GM18870 (cell line): ENCODE data around the gene TAB2.

Source experiments
- ATAC-seq: cut with Tn5 transposase; IDR thresholded peaks from one replicate; pipeline ENCODE4 v1.9.1; 2021; ENCODE audit warnings: moderate library complexity; ENCODE audit not compliant: unreplicated experiment

TAB2 gene

DNA sequence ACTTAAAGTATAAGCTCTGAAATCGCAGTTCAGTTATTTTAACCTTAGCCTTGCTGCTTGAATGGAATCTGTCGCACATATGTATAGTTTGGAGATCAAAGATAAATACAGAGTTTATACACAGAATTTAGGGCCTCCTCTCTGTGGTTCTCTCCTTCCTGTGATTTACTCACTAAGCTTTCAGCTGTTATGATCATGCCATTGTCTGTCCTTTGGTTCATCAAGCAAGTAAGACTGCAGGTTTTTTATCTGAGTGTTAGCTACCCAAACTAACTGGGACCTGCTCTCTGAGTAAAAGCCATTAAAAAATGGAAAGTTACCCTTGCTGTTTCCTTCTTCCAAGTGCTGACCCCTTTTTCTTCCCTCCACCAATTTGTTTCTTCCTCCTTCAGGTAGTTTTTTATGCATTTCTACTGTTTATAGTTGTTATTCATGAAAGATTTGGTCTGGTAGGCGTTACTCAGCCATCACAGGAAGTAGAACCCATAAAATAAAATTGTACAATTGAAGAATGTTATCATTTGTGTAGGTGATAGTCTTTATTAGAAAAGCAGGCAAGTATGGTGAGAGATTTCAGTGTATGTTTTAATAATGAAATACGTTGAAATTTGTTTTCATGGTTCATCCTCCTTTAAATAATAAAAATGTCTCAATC, 48.9 kb downstream of the TAB2 start:
- ATAC-seq: no peak

DNA sequence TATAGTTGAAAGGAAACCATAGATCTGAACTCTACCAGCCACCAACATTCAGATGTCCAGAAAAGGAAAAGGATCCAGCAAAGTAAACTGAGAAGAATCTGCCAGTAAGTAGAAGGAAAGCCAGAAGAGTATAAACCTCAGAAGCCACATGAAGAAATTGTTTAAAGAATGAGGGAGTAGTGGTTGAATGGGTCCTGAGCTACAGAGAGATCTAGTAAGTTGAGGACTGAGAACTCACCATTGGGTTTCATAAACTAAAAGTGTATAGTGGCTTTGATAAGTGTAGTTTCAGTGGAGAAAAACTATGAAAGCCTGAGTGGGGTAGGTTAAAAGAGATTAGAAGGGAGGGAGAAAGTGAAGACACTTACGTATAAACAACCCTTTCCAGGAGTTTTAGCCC, 50.6 kb downstream of the TAB2 start:
- peak; percentile 84 for ATAC-seq

DNA sequence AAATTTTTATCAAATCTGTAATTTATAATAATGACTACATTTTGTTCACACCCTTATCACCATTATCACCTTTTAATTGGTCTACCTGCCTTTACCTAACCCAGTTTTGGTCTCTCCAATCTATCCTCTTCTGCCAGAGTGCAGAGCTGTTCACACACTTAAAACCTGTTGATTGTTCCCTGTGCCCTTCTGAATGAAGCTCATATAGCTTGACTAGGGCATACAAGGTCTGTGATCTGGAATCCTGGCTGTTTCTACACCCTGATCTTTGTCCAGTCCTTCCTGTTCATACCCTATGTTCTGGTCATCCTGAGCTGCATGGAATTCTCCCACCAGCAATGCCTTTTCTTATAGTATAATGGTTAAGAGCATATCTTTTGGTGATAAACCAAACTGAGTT, 53.6 kb downstream of the TAB2 start:
- no peak for ATAC-seq

DNA sequence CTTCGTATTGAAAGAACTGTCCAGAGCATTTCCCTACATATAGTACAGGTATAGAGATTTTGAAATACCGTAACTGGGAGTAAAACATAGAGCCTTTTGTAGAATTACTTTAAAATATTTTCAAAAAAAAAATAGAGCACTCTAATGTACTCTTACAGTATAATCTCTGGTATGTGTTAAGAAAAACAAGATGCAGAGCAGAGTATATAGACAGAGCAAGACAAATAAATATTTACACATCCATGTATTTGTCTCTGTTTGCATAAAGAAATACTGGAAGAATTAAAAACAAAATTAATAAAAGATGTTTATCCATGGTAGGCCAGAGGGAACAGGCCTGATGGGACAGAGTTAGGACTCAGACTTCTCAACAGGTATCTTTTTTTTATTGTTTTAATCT, 54.5 kb downstream of the TAB2 start:
- no peak for ATAC-seq

DNA sequence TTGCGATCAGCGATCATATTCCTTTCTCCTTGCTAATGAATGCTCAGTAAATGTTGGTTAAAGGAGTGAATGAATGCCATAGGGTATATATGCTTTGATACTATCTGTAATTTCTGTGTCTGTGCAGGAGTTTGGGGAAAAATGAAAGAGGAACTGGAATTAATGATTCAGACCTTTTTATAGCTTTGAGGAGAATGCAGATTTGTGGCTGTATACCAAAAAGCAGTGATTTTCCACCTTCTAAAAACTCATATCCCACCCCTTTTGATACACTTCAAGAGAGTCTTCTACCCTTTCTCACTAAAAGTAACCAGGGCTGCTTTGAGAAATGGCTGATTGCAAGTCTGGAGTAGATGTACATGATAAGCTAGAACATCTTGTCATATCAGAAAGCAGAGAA, 56.0 kb downstream of the TAB2 start:
- ATAC-seq: no peak

DNA sequence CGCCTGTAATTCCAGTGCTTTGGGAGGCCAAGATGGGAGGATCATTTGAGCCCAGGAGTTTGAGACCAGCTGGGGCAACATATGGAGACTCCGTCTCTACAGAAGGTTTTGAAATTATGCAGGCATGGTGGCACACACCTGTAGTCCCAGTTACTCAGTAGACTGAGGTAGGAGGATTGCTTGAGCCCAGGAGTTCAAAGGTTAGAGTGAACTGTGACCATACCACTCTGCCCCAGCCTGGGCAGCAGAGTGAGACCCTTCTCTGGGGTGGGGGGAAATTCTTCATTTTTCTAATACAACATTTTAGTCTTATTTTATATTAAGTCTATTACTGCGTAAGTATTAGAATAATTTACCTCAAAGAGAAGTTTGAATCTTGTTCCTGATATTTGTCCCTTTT, 62.5 kb downstream of the TAB2 start:
- ATAC-seq: no peak

DNA sequence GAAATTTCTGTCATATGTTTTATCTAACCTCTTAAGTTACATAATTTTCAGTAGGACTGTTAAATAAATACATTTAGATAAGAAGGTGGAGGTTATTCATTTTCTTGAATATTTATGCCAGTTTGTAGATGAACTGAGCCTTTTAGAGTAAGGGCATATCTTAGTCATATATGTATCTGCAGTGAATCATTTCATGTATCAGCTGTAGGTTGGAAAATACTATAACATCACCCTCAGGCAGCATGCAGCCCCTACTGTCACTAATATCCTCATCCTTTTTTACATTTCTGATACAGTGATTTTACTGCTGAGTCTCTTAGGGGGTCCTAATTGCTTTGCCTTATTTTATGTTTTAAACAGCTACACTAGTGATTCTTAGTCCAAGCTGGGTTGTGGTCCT, 63.0 kb downstream of the TAB2 start:
- ATAC-seq: no peak

DNA sequence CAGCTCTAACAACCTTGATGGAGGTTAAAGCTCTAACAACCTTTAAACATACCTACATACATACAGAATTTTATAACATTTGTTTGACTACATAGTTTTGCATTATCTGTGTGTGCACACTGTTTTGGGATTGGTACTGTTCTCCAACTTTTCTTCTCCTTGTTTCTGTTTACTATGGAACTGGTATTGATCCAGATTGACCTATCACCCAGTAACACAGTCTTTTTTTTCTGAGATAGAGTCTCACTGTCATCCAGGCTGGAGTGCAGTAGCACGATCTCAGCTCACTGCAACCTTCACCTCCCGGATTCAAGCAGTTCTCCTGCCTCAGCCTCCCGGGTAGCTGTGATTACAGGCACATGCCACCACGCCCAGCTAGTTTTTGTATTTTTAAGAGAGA, 65.9 kb downstream of the TAB2 start:
- ATAC-seq: no peak

DNA sequence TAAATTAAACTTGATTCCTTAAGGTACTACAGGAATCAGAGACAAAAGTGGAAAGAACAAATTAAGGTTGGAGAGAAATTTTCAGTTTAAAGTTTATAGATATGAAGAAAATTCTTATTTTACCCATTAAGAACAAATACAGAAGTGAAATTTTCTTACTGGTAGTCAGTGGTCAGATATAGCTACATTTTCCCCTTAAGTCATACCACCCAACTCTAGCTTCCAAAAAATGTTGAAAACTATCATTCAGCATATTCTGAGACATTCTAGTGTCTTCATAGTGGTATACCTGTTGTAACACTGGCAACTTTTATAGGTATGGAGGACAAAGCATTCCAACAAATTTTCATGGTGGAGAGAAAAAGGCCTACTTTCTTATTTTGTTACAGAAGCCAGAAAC, 67.0 kb downstream of the TAB2 start:
- ATAC-seq: no peak

DNA sequence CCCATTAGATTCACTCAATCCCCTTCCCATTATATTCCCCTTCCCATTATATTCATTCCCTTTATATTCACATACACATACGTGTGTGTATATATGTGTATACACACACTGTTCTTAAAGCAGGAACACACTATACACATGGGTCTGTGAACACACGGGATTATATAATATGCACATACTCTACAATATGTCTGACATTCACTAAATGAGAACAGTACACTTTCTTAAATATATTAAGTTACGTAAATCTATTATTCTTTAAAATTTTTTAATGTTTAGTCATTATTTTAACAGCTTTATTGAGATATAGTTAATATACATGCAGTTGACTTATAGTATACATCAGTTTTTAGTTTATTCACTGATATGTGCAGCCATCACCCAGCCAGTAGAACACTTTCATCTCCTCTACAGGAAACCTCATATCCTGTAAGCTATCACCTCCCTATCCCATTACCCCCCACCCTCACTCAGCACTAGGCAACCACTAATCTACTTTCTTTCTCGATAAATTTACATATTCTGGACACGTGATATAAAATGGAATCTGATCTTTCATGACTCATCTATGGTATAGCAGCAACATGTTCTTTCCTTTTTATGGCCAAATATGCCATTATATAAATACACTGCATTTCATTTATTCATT, 68.6 kb downstream of the TAB2 start:
- ATAC-seq: no peak

DNA sequence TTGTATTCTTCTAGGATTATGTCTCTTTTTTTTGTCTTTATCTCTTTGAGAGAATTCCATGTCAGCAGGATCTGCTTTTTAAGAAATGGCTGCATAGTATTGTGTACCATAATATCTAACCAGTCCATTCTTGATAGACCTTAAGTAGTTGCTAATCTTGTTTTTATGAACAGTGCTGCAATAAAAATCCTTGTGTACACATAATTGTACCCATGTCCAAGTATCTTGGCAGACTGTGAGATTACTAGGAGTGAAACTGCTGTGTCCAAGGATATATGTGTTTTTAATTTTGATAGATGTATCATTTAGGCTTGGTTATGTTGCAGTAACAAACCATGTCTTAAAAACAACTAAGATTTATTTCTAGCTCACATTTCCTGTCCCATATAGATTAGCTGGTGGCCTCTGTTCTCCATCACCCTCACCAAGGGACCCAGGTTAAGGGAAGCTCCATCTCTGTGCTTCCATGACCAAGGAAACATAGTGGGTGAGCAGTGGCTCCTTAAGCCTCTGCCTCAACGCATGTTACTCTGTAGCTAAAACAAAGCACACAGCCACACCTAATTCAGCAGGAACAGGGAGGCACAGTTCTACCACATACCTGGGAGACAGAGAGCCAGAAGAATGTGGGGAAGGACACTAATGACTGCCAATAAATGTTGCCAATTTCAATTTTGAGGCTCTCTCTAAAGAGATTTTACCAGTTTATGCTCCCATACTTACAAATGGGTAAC, 70.4 kb downstream of the TAB2 start:
- no peak for ATAC-seq

DNA sequence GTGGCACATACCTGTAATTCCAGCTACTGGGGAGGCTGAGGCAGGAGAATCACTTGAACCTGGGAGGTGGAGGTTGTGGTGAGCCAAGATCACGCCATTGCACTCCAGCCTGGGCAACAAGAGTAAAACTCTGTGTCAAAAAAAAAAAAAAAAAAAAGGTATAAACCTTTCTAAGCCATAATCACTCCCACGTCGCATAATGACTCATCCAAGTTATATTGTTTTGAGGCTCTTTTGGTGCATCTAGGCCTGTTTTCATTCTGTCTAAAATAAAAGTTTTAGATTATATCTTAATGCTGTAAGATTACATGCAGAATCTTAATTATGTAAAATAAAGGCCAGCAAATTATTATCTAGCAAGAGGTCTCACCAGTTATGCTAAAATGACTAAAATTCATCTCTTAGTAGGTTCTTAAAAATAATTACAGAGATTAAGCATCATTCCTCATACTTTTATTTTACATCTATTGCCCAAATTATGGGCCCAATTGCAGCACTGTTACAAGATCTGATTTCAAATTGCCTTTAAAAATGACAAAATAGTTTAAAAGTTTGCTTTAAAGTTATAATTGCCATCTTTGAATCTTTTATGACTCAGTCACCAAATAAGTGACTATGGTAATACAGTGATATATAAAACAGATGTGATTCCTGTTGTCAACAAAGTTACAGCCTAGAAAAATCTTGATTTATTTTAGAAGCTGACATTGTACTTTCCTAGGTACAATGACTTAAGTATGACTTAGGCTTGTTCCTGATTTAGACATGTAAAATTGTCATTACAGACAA, 72.2 kb downstream of the TAB2 start:
- no peak for ATAC-seq

DNA sequence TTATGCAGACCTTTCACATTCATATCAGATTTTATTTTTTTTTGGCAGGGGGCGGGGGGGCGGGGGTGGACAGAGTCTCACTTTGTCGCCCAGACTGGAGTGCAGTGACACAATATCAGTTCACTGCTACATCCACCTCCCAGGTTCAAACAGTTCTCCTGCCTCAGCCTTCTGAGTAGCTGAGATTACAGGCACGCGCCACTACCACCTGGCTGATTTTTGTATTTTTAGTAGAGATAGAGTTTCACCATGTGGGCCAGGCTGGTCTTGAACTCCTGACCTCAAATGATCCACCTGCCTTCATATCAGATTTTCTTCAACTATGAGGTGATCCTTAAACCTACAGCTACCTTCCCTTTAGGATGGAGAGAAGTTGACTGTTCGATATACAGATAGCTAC, 74.6 kb downstream of the TAB2 start:
- ATAC-seq: no peak

DNA sequence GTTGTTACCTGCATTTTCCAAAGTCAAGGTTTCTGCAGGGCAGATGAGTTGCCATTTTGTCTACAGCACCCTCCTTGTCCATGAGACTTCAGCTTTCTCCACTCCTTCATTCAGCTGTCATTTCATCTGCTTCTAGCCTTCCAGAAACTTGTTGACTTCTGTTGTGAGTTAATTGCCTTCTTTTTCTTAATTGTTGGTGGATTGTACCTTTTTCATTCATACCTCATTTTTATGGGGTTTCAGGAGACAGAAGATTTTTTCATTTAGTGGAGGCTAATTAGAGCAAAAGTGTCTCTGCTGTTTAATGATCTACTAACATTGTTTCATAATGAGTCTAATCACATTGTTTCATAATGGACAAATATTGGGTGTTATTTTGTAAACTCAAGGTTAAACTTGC, 75.0 kb downstream of the TAB2 start:
- ATAC-seq: no peak

DNA sequence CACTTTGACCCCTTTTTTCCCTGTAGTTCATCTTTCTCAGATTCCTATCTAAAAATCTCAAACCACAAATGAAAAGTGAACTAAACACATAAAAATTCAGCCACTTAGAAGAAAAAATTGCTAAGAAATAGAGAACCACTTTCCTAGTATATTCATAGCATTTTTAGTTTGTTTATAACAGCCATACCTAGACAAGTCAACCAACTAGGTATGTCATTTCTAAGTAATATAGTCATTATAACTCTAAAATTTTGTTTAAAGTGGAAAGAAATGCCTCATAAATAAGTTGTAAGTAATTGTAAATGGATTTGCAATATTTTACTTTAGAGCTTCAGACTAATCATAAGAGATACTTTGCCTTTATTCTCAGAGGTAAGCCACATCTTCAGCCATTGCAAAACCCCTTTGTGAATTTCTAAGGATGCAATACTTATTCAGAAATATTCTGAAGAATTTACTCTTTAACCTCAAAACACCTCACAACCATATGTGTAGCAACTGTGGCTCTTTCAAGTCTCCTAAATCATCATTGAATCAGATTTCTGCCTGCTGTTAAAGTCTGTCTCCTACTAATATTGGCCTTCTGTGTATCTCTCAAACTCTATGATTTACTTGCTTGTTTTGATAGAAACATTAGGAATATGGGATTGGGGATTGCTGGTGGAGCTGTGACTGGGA, 75.6 kb downstream of the TAB2 start:
- ATAC-seq: no peak

DNA sequence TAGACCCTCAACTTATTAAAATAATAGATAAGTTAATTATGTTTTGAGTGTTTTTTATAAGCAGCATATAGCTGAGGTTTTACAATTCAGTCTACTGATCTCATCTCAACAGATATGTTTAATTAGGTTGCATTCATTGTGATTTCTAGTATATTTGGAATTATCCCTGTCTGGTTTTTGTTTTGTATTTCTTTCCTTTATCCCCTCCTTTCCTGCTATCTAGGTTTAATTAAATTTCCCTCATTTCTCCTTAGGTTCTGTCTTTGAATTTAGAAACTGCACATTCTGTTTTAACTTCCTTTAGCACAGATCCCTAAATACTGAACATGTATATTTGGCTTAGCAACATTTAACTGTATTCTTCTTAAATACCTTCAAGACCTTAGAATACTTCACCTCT, 77.7 kb downstream of the TAB2 start:
- ATAC-seq: no peak

DNA sequence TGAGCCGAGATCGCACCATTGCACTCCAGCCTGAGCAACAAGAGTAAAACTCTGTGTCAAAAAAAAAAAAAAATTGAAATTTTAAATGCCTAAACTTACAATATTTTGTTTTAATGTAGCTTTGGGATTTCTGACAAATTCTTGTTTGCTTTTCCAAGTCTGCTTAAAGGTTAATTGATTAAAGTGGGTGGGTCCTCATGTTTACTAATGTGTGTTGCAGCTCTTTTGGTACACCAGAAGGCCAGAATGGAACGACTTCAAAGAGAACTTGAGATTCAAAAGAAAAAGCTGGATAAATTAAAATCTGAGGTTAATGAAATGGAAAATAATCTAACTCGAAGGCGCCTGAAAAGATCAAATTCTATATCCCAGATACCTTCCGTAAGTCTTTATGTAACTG, 79.9 kb downstream of the TAB2 start:
- no peak for ATAC-seq

DNA sequence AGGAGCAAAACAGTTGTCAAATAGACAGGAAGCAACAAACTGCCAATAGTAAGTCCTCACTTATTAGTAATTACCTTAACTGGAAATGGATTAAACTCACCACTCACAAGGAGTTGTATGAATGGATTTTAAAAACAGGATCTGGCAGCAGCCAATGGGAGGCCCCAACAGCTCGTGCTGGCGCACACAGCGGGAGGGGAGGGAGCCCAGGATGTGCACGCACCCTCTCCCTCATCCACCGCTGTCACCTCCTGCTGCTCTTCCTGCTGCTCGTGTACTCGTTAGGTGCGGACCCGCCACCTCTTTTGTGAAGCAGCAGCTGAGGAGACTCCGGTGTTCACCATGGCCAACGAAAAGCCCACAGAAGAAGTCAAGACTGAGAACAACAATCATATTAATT, 82.5 kb downstream of the TAB2 start, which contains the start of gene SUMO4:
Gene SUMO4, plus strand, starts transcription at position 213 of the 400 bp plus-strand sequence. Its CDS starts 130 bp downstream, at position 343.
- ATAC-seq: no peak

DNA sequence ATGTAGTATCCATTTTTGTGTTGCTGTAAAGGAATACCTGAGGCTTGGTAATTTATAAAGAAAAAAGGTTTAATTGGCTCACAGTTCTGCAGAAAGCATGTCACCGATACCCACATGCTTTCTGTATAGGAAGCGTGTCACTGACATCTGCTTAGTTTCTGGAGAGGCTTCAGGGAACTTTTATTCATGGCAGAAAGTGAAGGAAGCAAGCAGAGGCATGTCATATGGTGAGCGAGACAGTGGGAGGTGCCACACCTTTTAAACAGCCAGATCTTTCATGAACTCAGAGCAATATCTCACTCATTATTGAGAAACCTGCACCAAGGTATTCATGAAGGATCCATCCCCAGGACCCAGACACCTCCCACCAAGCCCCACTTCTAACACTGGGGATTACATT, 86.0 kb downstream of the TAB2 start:
- ATAC-seq: no peak

DNA sequence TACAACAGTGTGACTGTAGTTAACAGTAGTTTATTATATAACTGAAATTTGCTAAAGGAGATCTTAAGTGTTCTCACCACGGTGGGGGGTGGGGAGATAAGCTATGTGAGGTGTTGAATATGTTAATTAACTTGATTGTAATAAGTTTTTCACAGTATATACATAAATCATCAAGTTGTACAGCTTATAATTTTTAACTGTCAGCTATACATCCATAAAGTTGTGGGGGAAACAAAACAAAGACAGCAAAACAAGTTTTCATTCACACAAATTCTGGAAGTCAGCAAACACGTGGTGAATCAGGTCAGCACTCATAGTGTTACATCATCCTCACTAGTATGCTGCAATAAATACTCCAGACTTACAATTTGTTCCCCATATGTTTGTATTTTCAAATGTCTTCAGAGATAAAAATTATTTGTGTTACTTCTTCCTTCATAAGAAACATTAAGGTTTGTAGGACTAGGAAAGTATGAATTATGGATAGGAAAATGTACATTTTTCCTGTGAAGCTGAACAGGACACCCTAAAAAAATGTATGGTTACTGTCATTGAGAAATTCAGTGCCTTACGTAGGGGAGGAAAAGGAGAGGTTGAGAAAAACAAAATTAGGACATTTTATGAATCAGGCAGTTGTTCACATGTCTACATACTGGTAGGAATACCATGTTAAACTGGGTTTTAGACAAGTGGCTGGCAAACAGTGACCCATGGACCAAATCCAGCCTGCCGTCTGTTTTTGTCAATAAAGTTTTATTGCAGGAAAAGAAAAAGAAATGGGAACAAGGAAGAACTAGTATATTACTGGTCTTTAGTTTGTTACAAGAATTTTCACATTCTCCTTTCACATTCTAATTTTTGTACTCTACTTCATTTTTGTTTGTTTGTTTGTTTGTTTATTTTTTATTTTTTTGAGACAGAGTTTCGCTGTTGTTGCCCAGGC, 88.6 kb downstream of the TAB2 start:
- no peak for ATAC-seq
